Effector CD8-positive, alpha-beta T cell (primary cell): Measurements from ENCODE around the gene ILDR2.
"Not testable (repeated sequence)": the region's sequence is repeated elsewhere in the genome, so short reads cannot be mapped to it uniquely, and the experiment has no call there.

Source experiments
- DNase-seq: peaks from one replicate; lab custom pipeline; 2025; lab: John Stamatoyannopoulos, UW

The ILDR2 gene

DNA sequence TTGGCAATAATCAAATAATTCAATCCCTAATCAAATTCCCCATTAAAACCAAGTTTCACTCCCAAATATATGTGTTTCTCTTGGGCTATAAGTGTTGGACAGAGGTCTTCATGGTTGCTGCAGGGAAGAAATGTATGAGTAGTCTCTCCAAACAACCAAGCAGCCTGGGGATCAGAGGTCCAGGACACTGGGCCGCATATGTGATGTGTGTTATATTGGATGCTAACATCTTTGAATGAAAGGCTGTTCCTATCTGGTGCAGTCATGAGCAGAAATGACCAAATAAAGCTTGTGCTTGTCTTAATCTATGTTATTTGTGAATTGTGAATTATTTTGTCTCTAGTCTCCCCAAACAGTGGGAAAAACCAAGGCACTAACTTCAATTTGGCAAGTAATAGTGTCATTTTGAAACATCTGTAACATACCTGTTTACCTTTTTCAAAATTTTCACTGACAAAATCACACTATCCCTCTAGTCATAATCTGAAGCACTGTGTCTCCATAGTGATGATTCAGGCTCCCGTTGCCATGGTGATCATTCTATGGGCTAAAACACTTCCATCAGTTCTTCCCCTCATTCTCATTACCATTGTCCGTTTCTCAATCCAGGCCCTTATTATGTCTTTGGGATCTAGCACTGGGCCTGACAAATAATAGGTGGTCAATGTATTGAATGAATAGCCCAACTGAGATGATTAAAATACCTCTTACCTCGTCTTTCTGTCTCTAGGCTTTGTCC lies 86.8 kb downstream of the ILDR2 start:
- no peak for DNase-seq

DNA sequence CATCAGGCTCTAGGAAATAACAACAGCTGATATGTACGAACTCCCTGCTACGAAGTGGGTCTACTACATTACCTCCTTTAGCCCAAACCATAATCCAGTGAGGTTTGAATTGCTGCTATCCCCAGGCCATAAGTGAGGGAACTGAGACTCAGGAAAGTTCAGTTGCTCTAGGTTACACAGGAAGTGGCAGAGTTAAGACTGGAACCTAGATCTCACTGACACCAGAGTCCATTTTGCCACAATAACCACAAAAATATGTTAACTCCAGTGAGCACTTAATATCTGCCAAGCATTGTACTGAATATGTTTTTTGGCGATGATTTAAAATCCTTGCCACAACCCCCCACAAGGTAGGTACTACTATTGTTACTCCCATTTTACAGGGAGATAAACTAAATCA lies 90.4 kb downstream of the ILDR2 start:
- DNase-seq = no peak

DNA sequence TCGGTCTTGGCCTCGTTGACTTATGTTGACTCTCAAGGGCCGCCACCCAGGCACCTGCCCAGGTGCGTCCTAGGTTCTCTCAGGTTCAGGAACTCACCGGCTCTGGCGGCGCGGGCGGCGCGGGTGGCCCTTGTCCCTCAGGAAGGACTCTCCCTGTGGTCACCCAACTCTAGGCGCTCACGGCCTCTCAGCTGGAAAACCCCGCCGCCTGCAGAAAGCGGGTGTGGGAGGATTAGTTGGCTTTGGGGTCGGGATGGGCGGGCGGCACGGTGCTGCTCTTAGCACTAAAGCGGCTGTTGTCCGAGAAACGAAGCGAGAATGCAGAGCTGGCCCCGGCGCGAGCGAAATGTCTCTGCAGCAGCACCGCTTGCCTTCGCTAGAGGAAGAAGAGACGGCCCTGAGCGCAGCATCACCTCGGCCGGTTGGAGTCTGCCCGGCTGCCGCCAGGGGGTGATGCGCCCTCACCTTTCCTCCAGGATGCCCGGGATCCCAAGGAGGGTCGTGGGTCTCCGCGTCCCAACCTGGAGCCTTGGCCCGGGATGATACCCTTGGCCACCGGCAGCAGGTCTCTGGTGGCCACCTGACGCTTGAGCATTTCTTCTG lies 91.2 kb downstream of the ILDR2 start:
- peak; percentile 3 for DNase-seq

DNA sequence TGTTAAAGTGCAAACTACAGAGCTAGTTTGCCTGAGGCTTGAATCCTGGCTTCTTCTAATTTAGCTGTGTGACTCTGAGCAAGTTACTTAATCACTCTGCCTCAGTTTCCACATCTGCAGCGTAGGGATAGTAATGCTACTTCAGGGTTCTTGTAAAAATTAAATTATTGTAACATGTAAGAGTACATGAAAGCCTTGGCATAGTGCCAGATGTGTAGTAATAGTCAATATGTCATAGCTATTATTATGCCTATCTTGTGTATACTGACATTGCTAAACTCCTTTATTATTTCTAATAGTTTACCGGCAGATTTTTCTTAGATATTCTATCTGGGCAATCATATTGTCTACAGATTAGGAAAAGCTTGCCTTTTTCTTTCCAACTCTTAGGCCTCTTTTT lies 92.4 kb downstream of the ILDR2 start:
- DNase-seq = no peak

DNA sequence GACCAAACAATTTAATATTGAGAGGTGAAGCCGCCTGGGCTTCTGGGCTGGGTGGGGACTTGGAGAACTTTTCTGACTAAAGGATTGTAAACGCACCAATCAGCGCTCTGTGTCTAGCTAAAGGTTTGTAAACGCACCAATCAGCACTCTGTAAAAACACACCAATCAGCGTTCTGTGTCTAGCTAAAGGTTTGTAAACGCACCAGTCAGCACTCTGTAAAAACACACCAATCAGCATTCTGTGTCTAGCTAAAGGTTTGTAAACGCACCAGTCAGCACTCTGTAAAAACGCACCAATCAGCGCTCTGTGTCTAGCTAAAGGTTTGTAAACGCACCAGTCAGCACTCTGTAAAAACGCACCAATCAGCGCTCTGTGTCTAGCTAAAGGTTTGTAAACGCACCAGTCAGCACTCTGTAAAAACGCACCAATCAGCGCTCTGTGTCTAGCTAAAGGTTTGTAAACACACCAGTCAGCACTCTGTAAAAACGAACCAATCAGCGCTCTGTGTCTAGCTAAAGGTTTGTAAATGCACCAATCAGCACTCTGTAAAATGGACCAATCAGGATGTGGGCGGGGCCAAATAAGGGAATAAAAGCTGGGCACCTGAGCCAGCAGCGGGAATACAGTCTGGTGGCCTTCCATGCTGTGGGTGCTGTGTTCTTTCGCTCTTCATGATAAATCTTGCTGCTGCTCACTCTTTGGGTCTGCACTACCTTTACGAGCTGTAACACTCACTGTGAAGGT lies 97.0 kb downstream of the ILDR2 start:
- DNase-seq = not testable (repeated sequence)

DNA sequence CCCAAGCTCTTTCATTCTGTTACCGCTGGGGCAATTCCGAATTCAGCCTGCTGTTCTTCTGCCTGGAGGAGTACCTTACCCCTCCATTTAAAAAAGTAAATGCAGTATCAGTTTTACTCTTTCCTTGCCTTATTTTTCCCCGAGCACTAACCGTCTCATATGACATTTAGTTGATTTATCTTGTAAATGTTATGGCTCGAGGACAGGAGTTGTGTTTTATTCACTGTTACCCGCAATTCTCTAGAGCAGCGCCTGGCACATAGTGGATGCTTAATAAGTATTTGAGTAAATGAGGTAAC lies 98.9 kb downstream of the ILDR2 start:
- DNase-seq = no peak

DNA sequence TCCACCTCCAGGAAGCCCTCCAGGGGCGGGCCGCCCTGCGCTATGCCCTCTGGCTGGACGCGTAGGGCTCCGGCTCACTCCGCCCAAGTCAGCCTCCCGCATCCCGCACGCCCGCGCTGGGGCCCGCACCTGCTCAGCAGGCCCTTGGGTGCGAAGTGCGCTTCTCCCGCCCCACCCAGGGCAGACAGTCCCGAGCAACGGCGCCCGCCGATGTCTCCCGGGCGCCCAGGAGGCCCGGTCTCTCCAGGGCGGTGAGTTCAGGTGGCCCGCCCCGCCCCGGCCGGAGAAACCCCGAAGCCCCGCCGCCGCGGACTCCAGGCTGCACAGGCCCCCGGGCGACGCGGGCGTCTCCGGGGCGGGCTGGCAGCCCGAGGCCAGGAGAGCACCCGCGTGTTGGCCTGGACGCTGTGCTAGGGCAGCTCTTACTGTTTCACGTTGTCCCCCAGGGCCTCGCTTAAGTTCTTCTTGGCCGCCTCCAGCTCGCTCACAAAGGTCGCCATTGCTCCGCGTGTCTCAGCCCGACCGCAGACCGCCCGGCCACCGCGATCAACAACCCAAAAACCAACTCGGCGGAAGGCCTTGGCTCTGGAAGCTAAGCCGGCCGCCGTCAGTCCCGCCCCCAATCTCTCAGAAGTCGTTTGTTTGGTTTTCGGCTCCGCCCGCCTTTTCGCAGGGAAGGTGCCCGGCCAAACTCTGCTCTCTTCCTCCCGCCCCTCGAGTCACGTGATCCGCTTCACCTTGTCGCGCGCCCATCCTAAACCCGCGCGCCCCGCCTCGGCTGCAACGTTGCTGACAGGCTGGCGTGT lies 99.4 kb downstream of the ILDR2 start, which contains the start of gene TADA1:
Gene TADA1 (minus strand): TSS at position 531 of the 806 bp plus-strand sequence. CDS start 31 bp downstream, at position 500.
- DNase-seq = peak; percentile 94

DNA sequence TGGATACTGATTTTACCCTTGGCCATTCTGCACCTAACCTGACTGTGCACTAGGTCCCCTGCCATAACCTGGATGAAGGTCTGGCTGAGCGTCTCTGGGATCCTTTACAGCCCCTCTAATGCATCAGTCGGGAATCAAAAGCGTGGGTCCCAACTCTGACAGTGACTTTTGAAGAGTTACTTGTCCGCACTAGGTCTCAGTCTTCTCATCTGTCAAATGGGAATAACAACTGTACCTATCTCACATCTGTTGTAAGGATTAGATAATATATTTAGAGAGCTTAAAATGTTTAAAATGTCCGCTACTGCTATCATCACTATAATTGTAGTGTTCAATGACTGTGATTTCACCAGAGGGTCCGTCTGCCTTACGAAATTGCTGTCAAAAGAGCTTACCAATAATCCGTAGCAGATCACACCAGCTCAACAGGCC lies 100.0 kb downstream of the ILDR2 start:
- no peak for DNase-seq

DNA sequence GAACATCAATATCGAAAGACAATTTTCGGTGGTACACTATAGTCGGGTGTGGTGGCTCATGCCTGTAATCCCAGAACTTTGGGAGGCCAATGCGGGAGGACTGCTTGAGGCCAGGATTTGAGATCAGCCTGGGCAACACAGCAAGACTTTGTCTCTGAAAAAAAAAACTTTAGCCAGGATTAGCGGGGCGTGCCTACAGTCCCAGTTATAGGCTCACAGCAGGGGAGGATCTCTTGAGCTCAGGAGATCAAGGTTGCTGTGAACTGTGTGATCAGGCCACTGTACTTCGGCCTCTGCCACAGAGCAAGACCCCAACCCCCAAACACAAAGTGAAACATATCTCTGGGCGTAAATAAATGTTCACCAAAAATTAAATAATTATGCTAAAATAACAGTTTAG lies 100.9 kb downstream of the ILDR2 start:
- no peak for DNase-seq

DNA sequence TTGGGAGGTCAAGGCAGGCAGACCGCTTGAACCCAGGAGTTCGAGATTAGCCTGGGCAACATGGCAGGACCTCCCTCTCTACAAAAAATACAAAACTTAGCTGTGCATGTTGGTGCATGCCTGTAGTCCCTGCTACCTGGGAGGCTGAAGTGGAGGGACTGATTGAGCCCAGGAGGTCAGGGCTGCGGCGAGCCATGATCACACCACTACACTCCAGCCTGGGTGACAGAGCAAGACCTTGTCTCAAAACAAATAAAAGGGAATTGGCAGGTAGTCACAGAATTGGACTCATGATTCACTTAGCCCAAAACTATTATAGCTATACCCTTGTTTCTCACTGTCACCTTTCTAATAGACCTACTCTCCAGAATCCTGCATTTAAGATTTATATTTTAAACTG lies 104.8 kb downstream of the ILDR2 start:
- DNase-seq = no peak

DNA sequence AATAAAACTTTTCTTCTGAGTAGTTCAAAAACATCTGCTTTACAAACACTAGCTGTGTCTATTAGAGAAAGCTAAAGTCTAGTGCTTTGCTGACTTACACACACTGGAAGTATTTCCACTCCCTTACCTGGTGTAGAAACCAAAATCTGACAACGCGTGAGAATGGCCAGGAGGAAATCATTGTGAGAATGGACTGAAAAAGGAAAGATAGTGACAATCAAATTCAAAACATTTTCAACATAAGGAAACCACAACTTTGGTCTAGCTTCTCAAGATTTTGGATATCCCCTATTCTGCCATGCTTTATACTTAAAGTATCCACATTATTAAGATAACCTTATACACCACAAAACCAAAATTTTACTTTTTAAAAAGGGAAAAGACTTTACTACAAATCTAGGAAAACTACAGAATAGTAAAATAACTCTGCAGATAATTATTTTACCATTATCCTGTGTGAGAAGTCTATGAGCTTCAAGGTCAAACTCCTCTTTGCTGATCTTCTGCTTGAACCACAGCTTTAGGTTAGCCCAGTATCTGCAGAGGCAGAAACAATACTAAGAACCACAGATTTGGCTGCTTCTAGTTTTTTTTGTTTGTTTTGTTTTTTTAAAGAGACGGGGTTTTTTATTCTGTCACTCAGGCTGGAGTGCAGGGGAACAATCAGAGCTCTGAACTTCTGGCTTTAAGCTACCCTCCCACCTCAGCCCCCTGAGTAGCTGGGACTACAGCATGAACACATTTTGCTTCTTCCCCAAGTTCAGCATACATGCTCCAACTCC lies 105.8 kb downstream of the ILDR2 start:
- DNase-seq = no peak

DNA sequence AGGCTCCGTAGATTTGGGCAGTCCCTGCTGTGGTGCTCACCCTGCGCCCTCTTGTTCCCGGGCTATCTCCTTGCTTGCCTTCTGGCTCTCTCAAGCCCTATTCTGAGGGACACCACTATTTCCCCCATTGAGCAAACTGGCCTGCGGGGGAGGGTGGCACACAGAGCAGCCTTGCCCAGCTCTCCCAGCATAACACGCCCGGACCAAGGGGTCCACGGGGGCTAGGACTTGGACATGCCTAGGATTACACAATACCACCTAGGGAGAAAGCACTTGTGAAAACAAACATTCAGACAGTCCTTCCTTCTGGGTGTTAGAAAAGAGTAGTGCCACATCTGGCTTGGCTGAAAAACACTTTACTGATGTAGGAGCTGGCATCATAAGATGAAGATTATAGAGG lies 106.7 kb downstream of the ILDR2 start:
- no peak for DNase-seq

DNA sequence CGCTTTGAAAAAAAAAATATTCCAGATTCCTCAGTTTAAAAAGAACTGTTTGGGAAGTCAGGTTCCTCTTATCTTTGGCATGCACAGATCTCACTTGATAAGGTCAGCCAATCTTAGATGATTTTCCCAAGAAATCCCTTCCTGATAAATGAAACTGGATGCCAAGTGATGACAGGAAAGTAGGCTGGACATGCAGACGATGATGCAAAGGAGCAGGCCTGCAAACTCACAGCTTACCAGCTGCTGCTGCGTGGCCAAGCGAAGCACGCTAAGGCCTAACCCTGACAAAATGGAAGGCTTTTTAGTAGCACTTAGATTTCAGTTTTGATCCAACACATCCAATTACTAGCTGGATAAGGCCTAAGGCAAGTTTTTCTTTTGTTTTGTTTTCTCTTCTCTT lies 109.4 kb downstream of the ILDR2 start:
- DNase-seq = no peak

DNA sequence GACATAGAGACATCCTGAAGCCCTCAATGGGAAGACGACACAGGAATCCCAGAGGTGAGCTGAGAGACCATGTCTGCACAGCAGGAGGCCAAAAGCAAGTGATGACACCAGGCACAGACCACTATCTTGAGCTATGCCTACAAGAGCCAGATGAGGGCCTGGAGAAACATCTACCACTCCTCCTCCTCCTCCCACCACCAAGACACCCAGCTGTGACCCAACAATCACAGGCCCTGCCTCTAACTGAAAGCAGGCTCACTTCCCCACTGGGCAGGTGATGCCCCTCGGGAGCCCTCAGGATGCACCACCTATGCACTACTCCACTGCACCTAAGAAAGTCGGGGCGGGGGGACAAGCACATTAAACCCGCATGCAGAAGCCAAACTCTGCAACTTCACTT lies 115.7 kb downstream of the ILDR2 start:
- no peak for DNase-seq

DNA sequence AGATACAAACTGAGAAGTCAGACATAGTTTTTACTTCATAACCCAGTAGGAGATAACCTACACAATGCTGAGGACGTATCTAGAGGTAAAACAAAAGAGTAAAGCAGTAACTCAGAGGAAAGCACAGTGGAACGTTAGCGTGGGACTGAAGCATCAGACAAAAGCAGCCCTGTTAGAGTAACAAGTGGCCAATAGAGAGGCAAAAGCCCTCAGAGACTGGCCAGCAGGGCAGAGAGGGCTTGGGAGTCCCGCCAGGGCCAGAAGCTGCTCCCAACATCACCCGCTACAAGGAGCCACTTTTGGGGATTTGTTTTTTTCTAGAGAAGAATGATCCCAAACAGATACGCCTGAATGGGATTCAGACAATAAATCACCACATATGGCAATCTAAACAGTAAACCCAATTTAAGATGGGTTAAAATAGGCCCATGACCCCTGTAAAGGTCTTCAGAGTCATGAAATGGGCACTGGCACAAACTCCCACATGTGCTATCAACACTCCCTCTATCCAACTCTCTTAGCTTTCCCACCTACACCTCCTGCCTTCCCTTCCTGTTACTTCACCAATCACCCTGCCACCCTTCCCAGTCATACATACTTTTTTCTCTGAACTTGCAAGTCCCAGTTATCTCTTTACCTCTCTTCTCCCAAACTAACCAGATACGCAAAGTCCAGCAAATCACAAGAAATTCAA lies 116.5 kb downstream of the ILDR2 start:
- DNase-seq = no peak
